Measurements from ENCODE around the gene NIP7.
"Not testable (repeated sequence)": the region's sequence is repeated elsewhere in the genome, so short reads cannot be mapped to it uniquely, and the experiment has no call there.

The NIP7 gene
- total RNA-seq: 46.9 to 51.0 reads per million in 2 donors

DNA sequence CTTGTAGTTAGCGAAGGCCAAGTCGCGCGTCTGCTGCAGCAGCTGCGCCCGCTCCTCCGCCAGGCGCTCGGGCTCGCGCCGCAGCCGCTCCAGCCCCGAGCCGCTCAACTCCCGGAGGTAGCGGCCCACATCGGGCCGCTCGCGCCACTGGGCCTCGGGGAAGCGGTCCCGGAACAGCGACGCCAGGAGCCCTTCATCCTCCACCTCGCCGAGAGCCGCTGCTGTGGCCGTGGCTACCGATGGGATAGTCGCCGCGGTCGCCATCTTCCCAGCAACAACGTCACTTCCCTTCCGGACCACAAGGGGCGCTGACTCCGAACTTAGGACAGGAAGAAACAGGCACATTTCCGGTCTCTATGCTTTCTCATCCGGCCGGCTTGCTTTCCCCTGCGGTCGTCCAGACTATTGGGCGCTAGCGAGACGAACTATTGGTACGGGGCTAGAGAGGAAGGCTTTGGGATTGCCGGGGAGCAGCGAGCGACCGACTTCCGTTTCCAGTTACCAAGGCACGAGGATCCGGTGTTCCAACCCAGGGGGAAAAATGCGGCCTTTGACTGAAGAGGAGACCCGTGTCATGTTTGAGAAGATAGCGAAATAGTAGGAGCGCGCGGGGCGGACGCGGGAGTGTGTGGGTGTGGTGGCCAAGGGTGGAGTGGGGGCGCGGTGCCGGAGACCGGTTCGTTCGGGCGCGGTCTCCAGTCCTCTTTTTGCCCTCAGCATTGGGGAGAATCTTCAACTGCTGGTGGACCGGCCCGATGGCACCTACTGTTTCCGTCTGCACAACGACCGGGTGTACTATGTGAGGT lies at the start of gene NIP7, which contains the start of gene COG8:
Gene NIP7, plus strand, starts transcription at position 484 of the 806 bp plus-strand sequence. Its CDS starts 58 bp downstream, at position 542.
Gene COG8, minus strand, starts transcription at position 276 of the 806 bp plus-strand sequence. Its CDS starts 12 bp downstream, at position 264.
- peak; percentile 62 for DNase-seq

DNA sequence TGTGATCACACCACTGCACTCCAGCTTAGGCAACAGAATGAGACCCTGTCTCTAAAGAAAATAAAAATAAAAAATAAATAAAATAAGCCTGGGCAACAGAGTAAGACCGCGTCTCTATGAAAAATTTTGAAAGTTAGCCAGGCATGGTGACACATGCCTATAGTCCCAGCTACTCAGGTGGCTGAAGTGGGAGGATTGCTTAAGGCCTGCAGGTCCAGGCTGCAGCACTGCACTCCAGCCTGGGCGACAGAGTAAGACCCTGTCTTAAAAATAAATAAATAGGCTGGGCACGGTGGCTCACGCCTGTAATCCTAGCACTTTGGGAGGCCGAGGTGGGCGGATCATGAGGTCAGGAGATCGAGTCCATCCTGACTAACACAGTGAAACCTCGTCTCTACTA lies 47.9 kb upstream of the NIP7 start:
- not testable (repeated sequence) for DNase-seq

DNA sequence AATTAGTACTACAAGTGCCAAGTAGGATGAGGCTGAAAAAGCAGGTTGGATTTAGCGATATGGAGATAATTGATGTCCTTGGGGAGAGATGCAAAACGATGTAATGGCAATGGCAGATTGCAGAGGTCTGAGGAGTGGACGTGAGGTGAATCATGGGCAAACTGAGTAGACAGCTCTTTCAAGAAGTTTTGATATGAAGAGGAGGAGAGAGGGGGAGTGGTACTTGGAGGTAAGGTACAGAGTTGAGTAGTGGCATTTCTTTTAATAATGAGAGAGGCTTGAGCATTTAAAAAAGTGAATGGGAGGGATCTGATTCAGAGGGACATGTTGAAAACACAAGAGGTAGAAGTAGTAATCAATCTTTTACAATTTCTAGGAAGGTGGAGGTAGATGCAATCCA lies 46.2 kb upstream of the NIP7 start:
- DNase-seq: no peak

DNA sequence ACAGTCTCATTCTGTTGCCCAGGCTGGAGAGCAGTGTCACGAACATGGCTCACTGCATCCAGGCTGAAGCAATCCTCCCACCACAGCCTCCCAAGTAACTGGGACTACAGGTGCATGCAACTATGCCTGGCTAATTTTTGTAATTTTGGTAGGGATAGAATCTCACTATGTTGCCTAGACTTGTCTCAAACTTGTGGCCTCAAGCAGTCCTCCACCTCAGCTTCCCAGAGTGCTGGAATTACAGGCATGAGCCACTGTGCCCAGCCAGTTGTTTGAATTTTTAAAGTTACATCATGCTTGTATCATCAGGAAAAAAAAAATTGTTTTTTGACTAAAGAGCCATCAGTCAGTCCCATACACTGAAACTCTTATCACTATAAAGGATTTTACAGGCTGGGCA lies 45.5 kb upstream of the NIP7 start:
- no peak for DNase-seq

DNA sequence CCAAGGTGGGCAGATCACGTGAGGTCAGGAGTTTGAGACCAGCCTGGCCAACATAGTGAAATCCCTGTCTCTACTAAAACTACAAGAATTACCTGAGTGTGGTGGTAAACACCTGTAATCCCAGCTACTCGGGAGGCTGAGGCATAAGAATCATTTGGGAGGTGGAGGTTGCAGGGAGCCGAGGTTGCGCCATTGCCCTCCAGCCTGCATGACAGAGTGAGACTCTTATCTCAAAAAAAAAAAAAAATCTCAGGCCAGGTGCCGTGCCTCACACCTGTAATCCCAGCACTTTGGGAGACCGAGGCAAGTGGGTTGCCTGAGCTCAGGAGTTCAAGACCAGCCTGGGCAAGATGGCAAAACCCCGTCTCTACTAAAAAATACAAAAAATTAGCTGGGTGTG lies 42.8 kb upstream of the NIP7 start:
- DNase-seq: not testable (repeated sequence)

DNA sequence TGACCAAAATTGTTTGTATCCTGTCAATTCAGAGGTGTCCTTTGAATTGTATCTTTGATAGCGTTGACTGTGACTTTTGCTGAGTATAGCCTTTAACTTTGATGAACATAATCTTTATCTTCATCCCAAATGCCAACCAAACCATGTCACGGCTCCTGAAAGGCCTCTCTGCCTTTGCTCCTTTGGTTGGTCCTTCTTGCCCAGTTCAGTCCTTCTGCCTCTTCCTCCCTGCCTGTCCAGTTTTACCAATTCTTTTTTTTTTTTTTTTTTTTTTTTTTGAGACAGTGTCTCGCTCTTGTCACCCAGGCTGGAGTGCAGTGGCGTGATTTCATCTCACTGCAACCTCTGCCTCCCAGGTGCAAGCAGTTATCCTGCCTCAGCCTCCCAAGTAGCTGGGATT lies 41.3 kb upstream of the NIP7 start:
- no peak for DNase-seq

DNA sequence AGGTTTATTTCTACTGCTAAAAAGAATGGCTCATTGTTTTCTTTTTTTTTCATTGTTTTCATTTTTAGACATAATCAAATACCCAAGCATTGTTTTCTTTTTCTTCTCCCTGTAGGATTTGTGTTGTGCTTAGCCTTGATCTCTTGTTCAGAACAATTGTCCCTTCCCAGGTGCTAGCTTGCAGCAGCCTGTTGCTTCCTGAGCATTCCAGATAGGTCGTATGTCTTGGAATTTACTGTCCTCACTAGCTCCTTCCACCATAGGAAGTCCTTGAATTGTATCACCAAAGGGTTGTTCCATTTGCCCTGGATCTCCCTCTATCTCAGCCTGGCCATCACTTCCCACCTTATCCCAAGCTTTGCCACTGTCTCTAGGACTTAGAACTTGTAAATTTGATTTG lies 38.4 kb upstream of the NIP7 start:
- no peak for DNase-seq

DNA sequence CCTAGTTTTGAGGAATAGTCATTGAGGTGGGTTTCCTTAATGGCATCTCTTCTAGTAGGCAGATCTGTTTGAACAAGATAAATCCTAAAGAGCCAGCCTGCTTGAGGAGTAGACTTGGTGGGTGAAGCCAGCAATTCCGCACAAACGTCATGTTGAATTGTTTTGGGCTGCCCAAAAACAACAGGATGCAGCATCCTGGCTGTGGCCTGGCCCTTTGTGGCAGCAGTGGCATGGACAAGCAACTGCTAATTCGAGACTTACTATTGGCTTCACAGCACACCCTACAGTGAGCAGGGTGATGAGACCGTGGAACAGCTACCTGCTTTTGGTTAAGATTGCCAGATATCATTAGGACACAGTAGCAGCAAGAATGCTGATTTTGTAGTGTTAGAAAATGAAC lies 37.7 kb upstream of the NIP7 start:
- DNase-seq: no peak

DNA sequence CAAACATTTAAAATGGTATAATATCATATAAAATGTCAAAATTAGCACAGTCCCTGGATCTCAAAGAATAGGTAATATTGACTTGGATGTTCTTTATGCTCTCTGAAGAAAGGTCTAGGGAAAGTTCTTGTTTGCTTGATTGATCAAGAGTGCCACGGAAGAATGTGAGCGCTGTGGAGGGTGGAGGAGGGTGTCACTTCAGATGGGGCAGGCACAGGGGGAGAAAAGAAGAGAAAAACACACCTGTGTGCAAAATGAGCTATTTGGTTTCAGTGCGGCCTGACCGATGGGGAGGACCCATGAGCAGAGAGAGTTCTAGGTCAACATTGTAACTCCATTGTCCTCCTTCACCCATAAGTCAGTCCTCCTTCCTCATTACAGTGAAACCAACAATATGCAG lies 37.3 kb upstream of the NIP7 start:
- DNase-seq: no peak

DNA sequence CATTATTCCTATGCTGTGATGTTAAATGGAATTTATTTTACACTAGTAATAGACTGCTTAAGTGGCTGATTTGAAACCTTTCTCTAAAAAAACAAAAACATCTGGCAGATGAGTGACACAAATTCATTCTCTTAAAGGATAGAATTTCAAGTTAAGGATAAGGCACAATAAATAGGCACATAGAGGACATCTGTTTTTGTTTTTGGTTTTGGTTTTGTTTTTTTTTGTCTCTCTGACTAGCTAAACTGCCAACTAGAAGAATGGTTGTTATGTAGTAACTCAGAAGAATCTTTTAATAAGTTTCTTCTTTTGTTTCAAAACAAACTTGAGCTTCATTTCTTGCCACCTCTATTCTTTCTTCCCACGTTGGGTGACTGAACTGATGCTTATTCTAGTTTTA lies 33.5 kb upstream of the NIP7 start:
- no peak for DNase-seq

DNA sequence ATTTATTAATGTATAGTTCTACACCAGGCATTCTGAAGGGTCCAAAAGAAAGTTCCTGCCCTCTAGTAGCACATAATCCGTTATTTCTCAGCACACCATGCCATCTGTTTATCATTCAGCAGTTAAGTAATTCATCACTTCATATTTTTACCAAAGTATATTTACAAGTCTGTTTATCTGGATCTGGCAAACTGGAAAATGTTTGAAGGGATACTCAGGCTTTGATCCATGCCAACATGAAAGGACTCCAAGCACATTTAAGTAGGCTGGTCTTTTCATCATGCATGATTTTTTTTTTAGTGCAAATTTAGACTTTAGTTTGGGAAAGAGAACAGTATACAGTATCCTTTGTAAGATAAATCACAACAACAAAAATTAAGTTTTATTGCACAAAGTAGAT lies 32.5 kb upstream of the NIP7 start:
- DNase-seq: no peak

DNA sequence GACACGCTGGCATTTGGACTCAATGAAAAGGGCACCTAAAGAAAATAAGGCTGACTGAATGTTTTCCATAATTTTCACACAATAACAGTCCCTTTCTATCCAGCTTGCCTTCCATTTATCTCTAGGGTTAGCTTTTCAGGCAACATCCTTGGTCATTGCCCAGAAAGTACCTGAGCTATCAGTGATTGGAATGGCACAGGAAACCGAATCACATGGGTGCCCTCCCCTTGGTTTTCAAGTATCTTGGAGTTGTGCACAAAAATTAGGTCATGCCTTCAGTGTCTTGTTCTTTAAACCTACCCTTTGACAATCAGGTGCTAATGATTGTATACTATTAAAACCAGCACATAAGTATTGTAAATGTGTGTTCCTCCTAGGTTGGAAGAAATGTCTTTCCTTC lies 31.7 kb upstream of the NIP7 start:
- no peak for DNase-seq

DNA sequence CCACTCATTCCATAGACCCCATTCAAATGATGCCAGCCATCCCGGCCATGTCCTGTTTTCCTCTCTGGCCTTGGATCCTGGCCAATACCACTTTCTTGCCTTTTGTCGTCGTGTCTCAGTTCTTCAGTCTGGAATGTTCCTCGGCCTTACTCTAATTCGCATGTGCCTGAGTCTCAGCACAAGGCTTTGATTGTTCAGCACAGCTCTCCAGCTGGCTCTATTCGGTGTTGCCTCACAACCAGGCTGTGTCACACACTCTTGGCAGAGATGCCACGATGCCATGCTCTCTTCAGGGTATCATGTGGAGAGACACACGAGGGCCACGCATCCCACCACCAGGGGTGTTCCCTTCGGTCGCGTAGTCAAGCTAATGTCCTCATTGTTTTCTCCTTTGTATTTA lies 30.3 kb upstream of the NIP7 start:
- DNase-seq: no peak

DNA sequence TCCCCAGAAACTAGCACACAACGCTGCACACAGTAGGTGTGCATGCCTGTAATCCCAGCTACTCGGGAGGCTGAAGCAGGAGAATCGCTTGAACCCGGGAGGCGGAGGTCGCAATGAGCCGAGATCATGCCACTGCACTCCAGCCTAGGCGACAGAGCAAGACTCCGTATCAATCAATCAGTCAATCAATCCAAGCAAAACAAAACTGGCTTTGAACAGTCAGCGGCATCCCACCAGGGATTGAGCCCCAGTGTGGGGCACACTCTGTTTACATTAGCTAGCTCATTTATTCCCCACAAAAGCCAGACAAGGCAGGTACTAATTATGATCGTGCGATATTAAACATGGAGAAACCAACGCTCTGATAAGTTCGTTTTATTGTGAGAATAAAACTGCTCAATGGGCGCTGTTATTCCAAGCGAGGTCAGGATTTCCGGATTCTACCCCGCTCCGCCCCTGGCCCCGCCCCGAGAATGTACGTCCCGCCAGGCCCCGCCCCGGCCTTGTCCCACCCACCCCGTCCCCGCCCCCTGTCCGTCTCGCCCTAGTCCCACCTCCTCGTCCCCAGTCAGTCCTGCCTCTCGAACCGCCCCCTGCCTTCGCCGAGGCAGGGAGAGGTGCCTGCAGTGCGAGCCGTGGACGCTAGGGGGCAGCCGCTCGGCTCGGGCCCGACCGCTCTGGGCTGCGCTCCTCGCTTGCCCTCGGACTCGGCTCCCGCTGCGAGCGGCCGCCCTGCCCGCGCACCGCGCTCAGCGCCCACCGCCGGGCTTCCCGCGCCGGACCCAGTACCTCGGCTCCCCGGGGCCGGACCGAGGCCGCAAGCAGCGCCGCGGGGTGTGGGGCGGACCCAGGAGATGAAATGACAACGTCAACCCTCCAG lies 28.7 kb upstream of the NIP7 start, which contains the start of gene VPS4A:
Gene VPS4A, plus strand, starts transcription at position 698 of the 880 bp plus-strand sequence. Its CDS starts 162 bp downstream, at position 860.
- peak; percentile 90 for DNase-seq

DNA sequence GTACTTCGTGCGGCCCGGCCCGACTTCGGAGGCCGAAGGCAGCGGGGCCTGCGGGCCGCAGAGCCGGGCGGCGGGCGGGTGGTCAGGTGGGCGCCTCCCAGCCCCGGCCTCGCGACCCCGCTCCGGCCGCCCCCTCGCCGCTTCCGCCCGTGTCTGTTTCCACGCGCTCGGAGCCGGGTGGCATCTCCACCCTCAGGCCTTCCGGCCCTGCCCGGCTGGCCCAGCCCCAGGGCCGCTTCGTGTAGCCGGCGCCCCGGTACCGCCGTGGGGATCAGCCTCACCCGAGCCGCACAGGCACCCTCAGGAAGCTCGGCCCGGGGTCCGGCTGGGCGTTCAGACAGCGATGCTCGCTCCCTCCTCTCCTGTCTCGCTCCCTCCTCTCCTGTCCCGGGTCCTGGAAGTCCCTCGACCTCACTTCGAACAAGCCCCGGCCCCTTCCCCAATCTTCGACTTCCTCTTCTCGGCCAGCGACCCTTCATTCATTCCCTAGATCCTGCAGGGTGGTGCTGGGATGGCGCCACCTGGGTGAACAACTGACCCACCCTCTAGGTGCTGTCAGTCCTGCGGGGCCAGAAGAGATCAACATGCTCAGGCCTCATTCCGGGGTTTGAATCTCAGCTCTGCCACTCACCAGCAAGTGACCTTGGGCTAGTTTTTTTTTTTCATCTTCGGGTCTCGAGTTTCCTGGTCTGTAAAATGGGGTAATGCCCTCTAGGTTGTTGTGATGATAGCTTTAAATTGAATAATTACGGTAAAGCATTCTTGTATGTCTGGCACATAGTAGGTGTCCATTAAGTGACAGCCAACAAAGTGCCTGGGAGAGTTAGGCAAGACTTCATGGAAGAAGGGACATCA lies 27.8 kb upstream of the NIP7 start:
- DNase-seq: no peak

DNA sequence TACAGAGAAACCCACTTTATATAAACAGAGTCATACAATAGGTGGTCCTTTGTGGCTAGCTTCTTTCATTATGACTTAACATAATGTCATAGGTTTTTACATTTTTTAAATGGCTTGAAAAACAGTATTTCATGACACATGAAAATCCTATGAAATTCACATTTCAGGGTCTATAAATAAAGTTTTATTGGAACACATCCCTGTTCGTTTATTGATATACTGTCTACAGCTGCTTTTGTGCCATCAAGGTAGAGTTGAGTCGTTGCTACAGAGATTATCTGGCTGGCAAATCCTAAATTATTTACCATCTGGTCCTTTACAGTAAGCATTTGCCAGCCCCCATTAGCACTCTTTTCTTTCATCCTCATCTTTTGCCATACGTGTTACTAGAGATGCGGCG lies 26.1 kb upstream of the NIP7 start:
- no peak for DNase-seq

DNA sequence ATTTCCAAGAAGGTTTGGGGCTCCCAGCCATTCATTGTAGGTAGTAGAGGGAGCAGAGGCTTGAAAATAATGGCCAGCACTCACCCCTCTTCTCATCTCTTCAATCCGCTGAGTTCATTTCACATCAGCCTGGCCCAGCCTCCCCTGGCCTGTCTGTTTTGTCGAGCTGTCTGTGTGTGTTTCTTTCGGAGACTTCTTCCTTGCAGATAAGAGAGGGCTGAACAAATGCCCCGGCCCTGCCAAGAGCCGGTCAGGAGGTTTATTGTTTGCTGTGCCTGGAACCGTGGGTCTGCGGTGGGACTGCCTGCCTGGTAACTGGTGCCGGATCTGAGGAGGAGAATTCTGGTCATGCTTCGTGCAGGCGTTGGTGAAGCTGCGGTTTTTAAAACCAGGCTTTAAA lies 25.0 kb upstream of the NIP7 start:
- DNase-seq: no peak

DNA sequence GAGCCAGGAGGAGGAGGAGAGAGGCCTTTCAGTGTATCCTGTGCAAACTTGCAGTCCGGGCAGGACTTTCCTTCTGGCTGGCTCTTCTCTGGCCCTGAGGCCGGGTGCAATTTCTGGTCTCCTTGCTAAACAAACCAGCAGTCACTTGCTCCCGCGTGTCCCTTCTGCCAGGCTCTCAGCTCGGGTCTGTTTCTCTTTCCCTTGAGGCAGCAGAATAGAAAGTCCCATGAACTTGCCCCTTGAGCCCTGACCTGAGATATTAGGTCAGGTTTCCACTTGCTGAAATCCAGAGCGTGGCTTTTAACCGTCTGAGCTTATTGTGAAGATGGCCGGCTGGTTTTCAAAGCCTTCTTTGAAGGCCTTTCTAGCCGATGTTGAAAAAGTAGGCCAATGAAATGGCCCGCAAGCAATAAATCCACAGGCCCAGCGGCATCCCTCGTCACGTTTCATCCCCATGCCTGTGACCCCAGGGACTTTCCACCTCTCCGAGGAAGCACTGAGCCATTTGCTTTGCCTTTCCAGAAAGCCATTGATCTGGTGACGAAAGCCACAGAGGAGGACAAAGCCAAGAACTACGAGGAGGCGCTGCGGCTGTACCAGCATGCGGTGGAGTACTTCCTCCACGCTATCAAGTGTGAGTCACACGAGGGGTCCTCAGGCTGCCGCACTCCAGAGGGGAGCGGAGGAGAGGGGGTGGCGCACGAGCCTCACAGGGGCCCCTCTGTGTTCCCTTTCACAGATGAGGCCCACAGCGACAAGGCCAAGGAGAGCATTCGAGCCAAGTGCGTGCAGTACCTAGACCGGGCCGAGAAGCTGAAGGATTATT lies 23.9 kb upstream of the NIP7 start:
- no peak for DNase-seq

DNA sequence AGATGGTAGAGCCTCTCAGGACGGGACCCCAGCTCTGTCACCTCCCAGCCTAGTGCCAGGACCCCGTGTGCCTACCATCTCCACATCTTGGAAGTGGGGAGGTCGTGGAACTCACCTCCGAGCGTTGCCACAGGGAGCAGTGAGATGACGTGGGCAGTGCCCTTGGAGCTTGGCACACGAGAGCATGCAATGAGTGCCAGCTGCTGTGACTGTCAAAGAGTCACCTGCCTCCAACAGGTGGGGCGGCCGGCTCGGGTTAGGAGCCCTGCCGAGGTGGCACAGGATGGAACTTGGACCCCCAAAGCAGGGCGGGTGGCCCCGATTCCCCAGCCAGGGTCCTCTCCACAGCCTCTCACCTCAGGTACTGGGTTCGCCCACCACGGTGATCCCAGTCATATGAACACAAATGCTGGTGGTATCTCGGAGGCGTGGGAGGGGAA lies 23.0 kb upstream of the NIP7 start:
- DNase-seq: no peak

DNA sequence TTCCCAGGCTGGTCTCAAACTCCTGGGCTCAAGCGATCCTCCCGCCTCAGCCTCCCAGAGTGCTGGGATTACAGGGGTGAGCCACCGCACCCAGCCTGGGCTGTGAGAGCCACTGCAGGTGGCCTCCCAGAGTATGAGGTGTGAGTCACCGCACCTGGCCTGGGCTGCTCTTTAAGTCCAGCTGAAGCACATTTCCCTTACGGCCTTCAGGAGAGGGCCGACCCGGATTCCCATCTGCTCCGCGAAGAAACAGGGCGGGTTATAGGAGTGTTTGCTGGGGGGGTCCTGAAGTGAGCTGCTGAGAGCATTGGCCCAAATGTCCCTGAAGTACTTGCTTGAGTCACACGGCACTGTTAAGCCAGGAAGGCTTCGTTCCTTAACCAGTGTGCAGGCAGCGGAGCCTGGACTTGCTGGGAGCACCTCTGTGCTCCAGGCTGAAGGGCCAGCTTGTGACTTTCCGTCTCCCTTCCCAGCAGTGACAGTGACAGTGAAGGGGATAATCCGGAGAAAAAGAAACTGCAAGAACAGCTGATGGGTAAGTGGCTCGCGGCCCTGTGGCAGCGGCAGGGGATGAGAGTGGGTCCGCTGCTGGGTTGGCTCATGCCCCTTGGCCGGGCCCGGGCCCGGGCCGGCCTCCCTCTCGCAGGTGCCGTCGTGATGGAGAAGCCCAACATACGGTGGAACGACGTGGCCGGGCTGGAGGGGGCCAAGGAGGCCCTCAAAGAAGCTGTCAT lies 21.2 kb upstream of the NIP7 start:
- no peak for DNase-seq

DNA sequence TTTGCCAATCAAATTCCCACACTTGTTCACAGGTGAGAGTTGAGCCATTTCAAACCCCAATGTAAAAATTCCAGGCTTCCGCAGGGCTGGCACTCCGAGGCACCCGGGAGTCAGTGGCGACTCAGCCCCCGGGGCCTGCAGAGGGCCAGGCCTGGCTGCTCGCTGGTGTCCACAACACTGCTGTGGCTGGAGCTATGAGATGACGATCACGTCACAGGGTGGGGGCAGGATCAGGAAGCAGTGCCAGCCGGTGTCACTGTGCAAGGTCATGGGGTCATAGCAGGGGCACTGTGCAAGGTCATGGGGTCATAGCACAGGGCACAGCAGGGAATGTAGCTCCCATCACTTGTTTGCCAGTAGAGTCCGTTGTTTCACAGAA lies 20.7 kb upstream of the NIP7 start:
- DNase-seq: no peak
